HL-60 (cell line): ENCODE data around the gene NF1.

Source experiments
- CTCF ChIP-seq: IDR thresholded peaks from one replicate; pipeline ENCODE4 v1.5.1; 2011; ENCODE audit warnings: low read length, control low read depth, inconsistent platforms; ENCODE audit not compliant: insufficient read depth
- POLR2AphosphoS5 ChIP-seq: IDR thresholded peaks from 2 replicates; pipeline ENCODE4 v1.6.1; 2012; ENCODE audit warnings: low read depth

GRCh38 chr17:31225831-31226230, 131.1 kb downstream of the NF1 start:
- TF ChIP-seq CTCF: no peak
- no peak for TF ChIP-seq POLR2AphosphoS5
